ENCODE results near the gene CBX3.

- TF ChIP-seq EZH2 (IDR thresholded peaks at IDR 0.05; ENCODE audit: low read depth, low read length, severe bottlenecking) (no peak), YY1 (IDR thresholded peaks at IDR 0.05; ENCODE audit: low read depth, low read length) (no peak), CTCF (IDR thresholded peaks at IDR 0.05; ENCODE audit: control extremely low read depth in 1 of 3, insufficient read depth in 1 of 3, low read depth in 1 of 3, low read length in 3 of 3) (no peak), SP1 (IDR thresholded peaks at IDR 0.05; ENCODE audit: low read depth, low read length) (no peak), POLR2AphosphoS5 (IDR thresholded peaks at IDR 0.05; ENCODE audit: low read depth, low read length) (no peak), GABPA (IDR thresholded peaks at IDR 0.05; ENCODE audit: borderline replicate concordance, insufficient read depth, low read length) (no peak), ZNF274 (IDR thresholded peaks at IDR 0.05; ENCODE audit: borderline replicate concordance, extremely low read depth, low read length) (no peak)
- TF ChIP-seq, protein P1, sequence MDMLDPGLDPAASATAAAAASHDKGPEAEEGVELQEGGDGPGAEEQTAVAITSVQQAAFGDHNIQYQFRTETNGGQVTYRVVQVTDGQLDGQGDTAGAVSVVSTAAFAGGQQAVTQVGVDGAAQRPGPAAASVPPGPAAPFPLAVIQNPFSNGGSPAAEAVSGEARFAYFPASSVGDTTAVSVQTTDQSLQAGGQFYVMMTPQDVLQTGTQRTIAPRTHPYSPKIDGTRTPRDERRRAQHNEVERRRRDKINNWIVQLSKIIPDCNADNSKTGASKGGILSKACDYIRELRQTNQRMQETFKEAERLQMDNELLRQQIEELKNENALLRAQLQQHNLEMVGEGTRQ (IDR thresholded peaks at IDR 0.05; ENCODE audit: low read length): no peak
These were observed 36.5 kb downstream of the CBX3 start for GRCh38 chr7:26238032-26238431.

Measured in H1 (cell line).